ENCODE measurements around the gene FAM50B.

Gene FAM50B

GRCh38 chr6:3812596-3812995 lies 36.6 kb upstream of the FAM50B start:
- H3K36me3 ChIP-seq (ENCODE audit: control insufficient read depth in 2 of 2, insufficient read depth in 1 of 2, low read length in 2 of 2), result no peaks in the 10 kb centered on the region
- CTCF ChIA-PET, result interaction anchor here (0.6 to 1.1 kb wide), 2 partner anchors 12 to 195 kb away, joined by 3 to 5 read pairs; no protein-coding TSS in a partner anchor
- TF ChIP-seq ZNF404 (tag by site-specific recombination; IDR thresholded peaks at IDR 0.05), result no peak
- TF ChIP-seq ZEB2 (tag by site-specific recombination; IDR thresholded peaks at IDR 0.05), result no peak
- no peak for TF ChIP-seq ZNF394 (tag by site-specific recombination; IDR thresholded peaks at IDR 0.05; ENCODE audit: borderline replicate concordance)
- no peak for TF ChIP-seq ZNF660 (tag by site-specific recombination; IDR thresholded peaks at IDR 0.05)
- no peak for TF ChIP-seq MEIS1 (CRISPR knock-in tag; IDR thresholded peaks at IDR 0.05; ENCODE audit: borderline replicate concordance)
- no peak for TF ChIP-seq ZNF777 (tag by site-specific recombination; IDR thresholded peaks at IDR 0.05; ENCODE audit: borderline replicate concordance)
- TF ChIP-seq PRDM6 (tag by site-specific recombination; IDR thresholded peaks at IDR 0.05), result no peak
- TF ChIP-seq TCF7L2 (IDR thresholded peaks at IDR 0.05; ENCODE audit: borderline replicate concordance, low read depth, low read length), result no peak
- TF ChIP-seq SCRT2 (tag by site-specific recombination; IDR thresholded peaks at IDR 0.05), result no peak
- no peak for TF ChIP-seq ZSCAN5A (tag by site-specific recombination; IDR thresholded peaks at IDR 0.05)
- no peak for TF ChIP-seq ZNF707 (tag by site-specific recombination; IDR thresholded peaks at IDR 0.05)
- TF ChIP-seq ZNF677 (tag by site-specific recombination; IDR thresholded peaks at IDR 0.05), result no peak
- TF ChIP-seq ZNF837 (tag by site-specific recombination; IDR thresholded peaks at IDR 0.05), result no peak
- TF ChIP-seq ZNF19 (tag by site-specific recombination; IDR thresholded peaks at IDR 0.05; ENCODE audit: low read depth), result no peak
- TF ChIP-seq ZNF488 (tag by site-specific recombination; IDR thresholded peaks at IDR 0.05), result no peak
- TF ChIP-seq ZNF518A (tag by site-specific recombination; conservative IDR thresholded peaks at IDR 0.05; ENCODE audit: low read depth), result no peak
- no peak for TF ChIP-seq ZNF202 (tag by site-specific recombination; IDR thresholded peaks at IDR 0.05; ENCODE audit: borderline replicate concordance)
- no peak overlapping the region for H3K27ac ChIP-seq (ENCODE audit: extremely low read depth, low read depth, low read length)
- no peak overlapping the region for H3K4me3 ChIP-seq (ENCODE audit: low read depth, low read length)
- no peaks in the 10 kb centered on the region for H3K9me3 ChIP-seq (ENCODE audit: control insufficient read depth, insufficient read depth, low read depth, low read length)
- peaks cover 4% of the 10 kb centered on the region; the same call in 1 of the 2 replicates for H3K4me1 ChIP-seq (ENCODE audit: control insufficient read depth, insufficient read depth, low read length)
- POLR2A ChIA-PET, result no interaction called here
